Measurements from ENCODE around the gene INO80E.

The INO80E gene

DNA sequence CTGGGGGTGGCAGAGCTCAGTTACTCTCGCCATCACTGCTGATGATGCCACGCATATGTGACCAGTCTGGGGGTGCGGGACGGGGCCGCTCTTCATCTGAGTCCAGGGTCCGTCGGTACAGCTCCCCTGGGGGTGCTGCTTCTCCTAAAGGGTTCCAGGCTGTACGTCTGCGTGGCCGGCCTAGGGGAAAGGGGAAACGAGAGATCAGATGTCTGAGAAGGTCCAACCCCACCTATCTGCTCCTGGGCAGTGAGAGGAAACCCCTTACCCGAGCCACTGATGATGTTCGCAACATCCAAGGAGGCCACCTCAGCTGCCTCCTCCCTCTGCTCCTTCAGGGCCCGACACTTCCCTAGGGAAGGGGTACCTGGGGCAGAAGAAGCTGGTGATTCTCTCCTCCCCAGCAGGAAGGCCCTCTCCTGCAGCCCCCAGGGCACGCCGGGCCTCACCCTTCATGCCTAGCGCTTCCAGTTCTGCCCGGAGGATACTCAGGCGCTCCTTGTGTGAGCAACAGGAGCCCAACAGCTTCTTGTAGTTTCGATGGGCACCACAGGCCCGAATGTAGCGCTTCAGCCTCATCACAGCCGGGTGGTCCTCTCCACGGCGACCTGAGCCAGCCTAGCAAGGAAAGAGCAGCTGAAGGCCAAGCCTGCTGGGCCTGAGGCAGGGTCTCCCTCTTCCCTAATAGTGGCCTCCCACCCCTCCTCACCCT lies 2.7 kb upstream of the INO80E start:
- DNase-seq (ENCODE audit: low read depth) = no peak

DNA sequence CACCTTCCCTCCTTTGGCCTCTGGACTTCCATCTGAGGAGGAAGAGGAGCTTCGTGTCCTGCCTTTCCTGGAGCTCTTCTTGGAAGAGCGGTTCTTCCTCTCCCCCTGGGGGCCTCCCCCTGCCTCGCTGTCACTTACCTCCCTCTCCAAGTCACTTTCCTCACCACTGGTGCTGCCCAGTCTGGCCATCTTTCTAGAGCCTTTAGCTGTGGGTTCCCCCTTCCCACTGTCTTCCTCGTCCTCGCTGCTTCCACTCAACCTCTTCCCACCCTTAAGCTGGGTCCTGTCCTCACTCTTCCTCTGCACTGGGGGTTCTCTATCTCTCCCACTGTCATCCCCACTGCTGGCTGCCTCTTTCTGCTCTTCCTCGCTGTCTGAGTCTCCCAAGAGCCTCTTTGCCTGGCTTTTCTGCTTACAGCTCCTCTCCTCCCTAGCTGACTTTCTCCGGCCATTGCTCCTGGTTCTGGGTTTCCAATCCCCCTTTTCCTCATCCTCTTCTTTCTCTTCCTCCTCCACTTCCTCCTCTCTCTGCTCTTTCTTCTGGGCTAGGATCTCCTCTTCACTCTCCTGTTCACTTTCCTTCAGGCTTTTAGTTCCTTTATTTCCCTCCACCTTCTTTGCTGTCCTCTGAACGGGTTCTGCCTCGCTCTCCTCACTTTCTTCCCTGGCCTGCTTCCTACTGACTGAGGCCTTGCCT lies 2.0 kb upstream of the INO80E start:
- no peak for DNase-seq (ENCODE audit: low read depth)

DNA sequence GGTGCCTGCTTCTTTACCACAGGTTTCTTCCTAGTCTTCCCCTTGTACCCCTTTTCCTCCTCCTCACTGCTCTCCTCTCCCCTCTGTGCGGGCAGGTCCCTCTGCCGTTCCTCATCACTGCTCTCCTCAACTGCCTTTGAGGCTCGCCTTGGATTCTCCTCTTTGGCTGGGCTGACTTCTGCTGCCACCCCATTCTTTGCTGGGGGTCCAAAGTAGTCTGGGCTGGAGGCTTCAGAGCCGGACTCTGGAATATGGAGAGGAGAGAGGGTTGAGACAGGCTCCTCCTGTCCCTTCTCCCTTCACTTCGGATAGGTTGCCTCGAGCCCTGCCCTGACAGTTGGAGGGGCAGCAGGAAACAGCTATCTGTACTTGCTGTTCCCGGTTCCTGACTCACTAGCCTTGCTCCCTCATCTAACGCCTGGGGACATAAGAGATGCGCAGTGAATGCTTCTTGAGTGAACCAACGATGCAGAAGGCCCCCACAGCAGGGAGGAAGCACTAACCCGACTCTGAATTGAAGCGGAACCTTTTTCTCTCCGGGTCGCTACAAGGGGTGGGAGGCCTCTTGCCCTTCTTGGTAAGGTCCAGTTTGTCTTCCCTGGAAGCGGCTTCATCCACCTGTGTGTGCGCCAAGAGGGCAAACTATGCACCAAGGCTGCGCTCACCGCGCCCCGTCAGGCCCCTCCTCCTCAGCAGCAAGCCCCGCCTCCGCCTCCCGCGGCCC lies 1.3 kb upstream of the INO80E start:
- peak; percentile 41 for DNase-seq (ENCODE audit: low read depth)

DNA sequence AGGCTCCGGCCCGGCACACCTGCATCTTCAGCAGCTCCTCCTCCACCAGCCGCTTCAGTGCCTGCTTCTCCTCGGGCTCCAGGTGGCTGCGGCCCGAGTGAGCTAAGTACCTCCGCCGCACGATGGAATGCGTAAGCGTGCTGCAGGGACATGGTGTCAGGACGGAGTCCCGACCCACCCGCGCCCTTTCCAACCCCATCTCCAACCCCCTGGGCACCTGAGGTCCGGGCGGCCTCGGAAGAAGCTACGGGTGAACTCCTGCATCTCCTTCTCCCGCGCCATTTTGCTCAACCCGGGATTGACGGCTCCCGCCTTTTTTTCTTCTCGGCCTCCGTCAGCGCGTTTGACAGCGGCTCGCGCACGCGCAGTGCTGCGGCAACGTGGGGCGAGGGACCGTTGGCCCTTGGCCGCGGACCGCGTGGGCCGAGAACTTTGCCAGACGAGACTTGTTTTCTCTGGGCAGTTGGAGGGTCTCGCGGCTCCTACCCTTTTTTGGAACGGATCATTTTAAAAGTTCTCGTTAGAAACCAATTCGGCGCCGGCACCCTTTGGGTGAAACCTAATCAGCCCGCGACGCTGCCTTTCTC lies 624 bp upstream of the INO80E start, which contains the start of gene HIRIP3:
Gene HIRIP3, minus strand, starts transcription at position 294 of the 587 bp plus-strand sequence. Its CDS starts 12 bp downstream, at position 282.
- DNase-seq (ENCODE audit: low read depth) = peak; percentile 84

DNA sequence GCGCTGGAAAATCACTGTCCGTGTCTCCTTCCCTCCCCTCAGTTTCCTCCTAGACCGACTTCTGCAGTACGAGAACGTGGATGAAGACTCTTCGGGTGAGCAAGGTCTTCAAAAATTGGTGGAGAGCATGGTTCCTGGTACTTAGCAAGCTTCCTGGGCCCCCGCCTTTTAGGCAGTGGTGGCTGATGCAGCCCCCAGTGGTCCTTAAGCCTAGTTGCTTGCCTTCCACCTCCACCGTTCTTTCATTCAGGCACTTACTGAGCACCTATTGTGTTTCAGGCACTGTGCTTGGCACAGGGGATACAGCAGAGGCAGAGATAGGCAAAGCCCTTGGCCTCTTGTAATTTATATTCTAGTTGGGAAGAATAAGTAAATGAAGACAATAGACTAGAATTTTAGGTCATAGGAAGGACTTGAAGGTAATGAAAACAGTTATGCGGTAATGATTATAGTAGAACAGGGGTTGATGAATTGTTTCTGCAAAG lies 767 bp downstream of the INO80E start:
- no peak for DNase-seq (ENCODE audit: low read depth)

DNA sequence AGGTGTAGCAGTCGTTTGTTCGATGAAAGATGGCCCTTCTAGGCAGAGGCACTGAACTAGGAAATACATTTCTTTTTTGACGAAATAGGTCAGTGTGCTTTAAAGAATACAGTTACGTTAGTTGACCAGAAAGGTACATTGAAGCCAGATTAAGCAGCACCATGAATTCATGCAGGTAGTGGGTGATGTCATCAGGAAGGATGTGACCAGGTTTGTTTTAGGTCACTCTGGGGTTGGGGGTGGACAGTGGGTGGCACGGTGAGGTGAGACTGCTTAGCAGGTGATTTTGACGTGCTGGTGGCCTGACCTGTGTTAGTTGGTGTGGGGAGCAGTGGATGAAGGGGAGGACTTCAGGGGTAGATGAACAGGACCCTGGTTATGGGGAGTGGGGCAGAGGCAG lies 3.6 kb downstream of the INO80E start:
- DNase-seq (ENCODE audit: low read depth) = no peak

DNA sequence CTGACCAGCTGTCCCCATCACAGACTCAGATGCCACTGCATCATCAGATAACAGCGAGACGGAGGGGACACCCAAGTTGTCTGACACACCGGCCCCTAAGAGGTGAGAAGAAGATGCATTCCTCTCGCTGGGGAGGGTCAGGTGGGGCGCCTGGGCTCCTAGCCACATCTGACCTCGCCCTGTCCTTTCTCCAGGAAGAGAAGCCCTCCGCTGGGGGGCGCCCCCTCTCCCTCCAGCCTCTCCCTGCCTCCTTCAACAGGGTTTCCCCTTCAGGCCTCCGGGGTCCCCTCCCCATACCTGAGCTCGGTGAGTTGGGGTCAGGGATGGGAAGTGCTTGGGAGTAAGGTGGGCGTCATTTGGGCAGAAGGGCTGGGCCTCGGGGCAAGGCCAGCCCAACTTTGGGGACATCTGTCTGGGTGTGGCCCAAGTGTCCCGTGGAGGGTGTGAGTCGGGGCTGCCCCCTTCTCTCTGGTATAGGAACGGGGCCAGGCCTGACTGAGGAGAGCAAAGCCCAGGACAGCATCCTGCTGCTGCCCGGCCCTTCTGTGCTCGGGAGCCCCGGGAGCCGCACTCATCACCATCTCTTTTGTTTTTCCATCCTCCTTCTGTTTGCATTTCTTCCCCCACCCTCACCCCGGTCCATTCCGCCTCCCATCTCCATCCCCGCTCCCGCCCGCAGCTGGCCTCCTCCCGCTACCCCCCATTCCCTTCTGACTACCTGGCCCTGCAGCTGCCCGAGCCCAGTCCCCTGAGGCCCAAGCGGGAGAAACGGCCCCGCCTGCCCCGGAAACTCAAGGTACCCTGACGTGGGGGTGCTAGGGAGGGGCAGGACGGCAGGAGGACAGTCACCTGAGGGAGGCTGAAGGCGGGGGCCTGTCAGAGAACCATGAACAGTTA lies 4.9 kb downstream of the INO80E start:
- DNase-seq (ENCODE audit: low read depth) = no peak

DNA sequence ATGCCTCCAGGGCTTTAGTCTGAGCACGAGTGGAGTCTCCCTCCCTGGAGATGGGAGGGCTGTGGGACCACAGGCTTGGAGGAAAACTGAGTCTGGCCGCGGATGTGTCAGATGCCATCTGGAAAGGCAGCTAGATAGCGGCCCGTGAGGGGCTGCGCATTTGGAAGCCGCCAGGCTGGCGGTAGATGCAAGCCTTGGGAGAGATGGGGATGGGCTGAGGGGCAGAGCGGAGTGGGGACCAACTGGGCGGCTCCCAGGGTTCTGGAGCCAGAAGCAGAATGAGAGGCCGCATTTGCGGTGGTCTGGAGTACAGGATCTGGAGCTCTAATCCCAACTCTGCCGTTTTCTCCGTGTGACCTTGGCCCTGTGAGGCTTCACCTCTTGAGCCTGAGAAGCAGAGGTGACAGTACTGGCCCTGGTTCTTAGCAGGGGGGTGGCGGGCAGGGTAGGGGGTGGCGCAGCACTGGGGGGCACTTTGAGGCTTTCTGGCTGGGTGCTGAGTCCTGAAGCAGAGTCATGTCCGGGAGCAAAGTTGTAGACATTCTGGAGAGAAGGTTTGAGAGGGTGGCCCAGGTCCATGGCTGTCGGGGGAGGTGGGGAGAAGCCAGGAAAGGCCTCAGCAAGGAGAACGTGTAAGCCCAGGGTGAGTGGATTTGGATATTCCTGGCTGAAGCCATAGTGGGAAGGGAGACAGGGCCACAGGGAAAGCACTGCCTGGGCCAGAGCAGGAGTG lies 6.7 kb downstream of the INO80E start:
- DNase-seq (ENCODE audit: low read depth) = no peak

DNA sequence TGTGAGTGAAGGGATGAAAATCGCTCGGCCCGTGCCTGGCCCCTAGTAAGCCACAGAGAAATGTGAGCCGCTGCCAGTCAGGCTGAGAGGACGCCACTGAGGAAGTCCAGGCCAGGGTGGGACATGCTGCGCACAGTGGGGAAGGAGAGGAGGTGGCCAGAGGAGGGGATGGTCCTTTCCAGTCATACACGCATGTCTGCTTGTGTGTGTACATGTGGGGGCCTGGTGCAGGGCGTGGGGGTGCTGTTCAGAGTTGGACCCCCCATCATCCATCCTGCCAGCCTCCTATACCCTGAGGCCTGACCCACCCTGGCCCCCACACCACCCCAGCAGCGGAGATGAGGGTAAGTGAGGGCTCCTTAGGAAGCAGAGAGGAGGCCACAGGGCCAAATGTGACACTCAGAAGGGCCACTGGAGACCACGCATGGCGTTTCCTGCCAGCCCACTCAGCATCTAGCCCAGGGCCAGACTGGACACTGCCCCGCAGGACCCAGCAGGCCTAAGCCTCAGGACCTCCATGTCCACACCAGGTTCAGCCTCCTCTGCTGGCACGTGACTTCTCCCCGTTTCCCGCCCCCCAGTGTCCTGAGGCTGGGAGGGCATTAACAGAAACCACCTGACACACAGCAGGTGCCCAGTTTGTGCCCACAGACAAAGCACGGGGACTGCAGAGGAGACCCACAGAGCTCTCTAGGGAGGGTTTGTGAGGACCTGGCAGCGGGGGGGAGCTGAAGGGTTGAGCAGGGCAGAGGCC lies 7.8 kb downstream of the INO80E start:
- DNase-seq (ENCODE audit: low read depth) = no peak

DNA sequence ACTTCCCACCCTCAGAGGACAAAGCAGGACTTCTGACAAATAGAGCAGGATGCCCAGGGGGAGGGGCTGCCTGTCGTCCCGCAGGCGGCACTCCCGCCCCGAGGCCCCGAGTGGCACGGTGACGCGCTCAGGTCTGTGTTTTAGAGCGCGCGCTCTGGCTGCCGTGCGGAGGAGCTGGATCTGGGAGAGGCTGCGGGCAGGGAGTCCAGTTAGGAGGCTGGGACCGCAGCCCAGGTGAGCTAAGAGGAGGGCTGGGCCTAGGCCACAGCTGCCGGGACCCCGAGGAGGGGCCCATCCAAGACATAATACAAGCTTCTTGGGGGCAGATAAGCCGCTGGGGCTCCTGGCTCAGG lies 8.4 kb downstream of the INO80E start:
- DNase-seq (ENCODE audit: low read depth) = no peak

DNA sequence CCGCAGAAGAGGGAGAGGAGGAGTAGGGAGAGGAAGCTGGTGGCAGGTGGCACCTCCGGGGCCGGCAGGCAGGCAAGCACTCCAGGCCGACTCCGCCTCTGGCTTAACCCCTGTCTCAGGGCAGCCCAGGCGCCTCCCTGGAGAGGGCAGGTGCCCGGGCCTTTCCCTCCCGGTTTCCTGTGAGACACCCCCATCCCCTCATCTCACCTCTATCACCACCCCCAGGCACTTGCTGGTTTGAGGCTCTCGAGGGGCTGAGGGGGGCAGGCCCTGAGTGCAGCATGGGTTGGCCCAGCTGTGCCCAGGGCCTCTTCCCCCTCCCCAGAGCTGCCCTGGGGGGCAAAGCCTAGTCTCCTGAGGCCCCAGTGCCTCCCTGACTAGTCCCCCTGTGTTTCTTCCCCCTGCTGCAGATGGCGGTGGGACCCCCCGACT lies 8.8 kb downstream of the INO80E start:
- no peak for DNase-seq (ENCODE audit: low read depth)

DNA sequence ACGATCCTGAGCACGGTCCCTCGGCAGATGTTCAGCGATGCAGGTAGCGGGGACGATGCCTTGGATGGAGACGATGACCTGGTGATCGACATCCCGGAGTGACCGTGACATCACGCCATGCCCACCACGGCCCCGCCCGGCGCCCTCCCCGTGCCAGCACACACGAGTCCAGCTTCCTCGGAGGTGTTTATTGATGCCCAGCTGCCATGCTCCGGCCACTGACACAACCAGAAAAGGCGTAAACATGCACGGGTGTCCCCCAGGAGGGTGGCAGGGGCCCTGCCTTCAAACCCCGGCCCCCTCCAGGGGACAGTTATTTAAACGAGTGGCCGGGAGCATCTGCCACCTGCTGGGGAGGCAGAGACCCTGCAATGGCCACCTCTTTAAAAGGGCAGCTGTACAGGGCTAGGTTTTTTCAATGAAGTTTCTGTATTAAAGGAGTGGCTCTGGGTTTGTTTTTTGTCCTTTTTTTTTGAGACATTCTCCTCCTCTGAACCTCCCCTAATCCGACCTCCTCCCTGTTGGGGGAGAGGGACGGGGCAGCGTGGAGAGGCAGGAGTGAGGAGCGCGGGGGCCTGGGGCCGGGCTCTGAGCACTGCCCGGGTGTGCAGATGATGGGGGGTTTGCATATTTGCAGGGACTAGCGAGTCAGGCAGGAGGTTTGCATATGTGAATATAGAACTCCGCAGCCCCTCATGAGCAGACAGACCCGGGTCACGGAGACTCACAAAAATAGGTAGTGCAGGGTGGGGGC lies 9.5 kb downstream of the INO80E start:
- DNase-seq (ENCODE audit: low read depth) = no peak

DNA sequence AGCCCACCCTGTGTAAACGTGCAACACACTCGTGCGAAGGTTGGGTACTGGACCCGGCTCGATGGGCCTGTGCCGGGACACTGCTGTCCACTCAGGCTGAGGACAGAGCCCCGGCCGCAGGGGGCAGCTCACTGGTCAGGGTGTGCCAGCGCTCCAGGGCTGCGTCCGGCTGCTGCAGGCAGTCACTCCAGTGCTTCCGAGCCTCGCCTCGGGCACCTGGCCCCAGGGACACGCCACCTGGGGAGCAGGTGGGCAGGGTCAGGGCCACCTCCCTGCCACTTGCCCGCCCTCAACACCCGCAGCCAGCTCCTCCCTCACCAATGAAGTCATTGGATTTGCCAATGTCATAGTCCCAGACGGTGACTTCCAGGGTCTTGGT lies 10.0 kb downstream of the INO80E start:
- no peak for DNase-seq (ENCODE audit: low read depth)

DNA sequence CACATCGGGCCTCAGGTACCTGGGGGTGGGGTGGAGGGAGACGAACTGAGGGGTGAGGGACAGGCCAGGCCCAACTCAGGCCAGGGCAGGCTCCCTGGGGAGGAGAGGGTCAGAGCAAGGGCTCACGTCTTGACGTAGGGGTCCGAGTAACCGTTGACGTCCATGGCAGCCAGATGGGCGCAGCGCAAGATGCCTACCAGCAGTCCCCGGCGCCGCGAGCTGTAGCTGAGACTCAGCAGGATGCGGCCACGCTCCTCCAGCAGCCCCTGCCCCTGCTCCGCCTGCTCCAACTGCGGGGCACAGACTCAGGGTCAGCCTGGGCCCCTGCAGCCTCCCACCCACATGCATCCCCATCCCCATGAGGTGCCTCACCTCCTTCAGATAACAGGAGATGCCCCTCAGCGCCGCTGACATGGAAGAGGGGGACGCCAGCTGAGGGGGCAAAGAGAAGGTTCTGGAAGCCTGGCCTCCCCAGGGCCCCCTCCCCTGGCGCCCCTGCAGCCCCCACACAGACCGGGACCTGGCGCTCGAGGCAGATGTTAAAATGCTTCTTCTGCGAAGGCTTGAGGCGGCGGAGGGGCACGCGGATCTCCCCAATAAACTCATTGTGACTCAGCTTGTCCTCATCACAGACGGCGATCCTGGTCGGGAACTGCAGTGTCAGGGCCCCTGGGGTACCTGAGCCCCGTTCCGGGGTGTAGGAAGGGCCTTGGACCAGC lies 10.8 kb downstream of the INO80E start:
- no peak for DNase-seq (ENCODE audit: low read depth)

DNA sequence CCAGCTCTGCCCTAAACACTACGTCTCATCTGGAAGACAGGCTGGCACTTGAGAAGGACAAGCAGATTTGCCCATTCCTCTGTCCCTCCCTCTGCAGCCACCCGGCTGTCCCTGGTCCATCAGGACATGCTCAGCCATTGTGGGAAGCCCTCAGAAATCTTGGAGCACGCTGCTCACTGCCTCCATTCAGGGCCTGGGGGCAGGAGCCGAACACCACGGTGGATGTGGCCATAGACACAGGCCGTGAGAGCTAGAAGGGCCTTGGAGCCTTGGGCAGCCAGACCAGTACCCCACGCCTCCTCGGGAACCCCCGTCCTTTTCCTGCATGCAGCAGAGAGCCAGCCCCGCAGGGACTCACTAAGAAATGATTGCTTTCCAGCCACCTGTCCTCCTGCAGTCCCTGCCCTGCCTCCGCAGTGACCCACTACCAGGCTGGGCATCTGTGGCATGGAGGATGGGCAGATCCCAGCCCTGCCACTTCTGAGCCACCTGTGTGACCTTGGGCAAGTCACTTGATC lies 11.4 kb downstream of the INO80E start:
- no peak for DNase-seq (ENCODE audit: low read depth)

DNA sequence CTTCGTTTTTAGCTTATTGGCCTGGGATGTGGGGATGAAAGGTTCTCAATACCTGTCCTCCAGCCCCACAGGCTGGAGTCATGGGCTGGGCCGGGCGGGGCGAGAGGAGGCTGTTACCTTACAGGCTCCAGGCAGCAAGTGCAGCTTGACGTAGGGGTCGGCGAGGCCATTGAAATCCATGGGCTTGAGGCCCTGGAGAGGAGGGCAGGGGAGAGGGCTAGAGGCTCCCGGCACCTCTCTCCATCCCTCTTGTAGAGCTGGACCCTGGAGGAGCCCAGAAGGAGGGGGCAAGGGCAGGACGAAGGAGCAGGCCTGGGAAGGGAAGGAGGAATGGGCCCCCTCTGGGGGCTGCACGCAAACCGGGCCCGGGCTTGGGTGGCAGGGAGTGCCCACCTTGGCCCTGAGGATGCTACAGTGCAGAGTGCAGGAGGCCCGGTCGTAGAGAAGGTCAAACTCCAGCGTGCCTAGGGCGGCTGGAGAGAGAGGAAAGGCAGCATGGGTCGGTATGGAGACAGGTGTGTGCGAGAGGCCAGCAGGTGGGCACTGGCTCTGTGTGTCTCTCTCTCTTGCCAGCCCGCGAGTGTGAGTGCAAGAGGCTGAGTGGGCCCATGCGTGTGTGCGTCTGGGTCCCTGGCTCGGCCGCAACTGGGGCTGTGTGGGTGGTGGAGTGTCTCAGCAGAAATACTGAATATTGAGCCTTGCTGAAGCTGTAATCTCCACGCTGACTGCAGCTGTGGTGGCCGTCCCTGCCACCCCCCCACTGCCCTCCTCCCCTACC lies 13.2 kb downstream of the INO80E start:
- no peak for DNase-seq (ENCODE audit: low read depth)

DNA sequence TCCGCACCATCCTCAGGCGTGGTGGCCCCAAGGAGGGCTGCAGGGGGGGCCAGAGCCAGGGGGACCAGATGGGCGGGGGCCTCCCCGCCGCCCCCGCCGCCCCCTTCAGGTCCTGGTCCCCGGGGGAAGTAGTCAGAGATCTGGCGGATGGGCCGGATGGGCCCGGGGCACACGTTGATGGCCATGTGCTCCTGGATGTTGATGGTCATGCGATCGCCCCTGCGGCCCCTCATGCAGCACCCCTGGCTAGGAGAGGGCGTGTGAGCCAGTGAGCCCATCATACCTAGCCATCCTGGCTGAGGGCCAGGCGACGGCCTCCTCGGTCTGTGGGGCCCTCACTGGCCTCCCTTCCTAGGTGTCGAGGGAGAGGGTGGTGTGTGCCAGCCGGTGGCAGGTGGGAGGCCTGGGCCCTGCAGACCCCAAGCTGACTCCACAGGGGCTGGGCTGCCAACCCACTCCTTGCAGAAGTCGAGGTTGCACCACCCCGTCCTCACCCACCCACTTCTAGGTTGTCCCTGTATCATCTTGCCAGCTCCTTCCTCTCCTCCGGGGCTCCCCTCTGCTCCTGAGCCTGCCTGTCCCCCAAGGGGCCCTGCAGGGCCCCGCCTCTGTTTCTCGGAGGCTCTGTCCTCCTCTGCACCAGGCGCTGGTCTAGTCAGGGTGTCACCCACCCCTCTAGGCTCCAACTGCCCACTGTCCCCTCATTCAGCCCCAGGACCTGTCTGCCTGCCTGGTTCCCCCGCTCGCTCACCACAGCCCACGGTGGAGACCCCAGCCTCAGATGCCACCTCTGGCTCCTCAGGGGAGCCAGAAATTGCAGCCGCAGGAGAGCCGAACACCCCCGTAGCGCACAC lies 14.2 kb downstream of the INO80E start:
- DNase-seq (ENCODE audit: low read depth) = no peak
